ENCODE measurements around the gene ASB18. TPM values are rescaled to one million over a fixed set of nuclear protein-coding genes. Genes with fewer than 3 reads are reported as not detected.

The ASB18 gene
- total RNA-seq, 2 donors from 2014 or later = not detected

DNA sequence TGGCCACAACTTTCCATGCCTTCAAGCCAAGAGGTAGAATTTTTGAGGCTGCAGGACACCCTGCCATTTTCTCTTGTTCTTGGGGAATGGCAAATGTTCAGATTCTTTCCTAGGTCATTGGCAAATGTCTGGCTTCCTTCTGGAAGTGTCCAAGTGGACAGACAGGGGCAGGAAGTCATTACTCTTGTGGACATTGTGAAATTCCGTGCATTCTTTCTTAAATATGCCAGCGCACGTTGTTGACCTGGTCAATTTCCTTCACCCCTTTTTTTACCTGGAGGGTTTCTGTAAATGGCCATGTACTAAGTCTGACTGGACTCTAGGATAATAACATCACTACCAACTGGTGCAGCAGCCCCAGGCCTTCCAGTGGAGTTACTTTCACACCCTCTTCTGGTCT lies 13.9 kb downstream of the ASB18 start:
- no peaks in the 10 kb centered on the region for H3K9me3 Mint-ChIP-seq
- no peaks in the 10 kb centered on the region for H3K4me1 Mint-ChIP-seq (ENCODE audit: low read depth)
- no peak overlapping the region for H3K4me3 Mint-ChIP-seq
- peaks cover 20% of the 10 kb centered on the region for H3K27me3 Mint-ChIP-seq (ENCODE audit: low read depth)
- no peak for ATAC-seq (replicated peaks in 1 of 2)
- H3K27ac Mint-ChIP-seq = no peak overlapping the region
- no peak for DNase-seq
- no peaks in the 10 kb centered on the region for H3K36me3 Mint-ChIP-seq (ENCODE audit: insufficient read depth in 2 of 2)

DNA sequence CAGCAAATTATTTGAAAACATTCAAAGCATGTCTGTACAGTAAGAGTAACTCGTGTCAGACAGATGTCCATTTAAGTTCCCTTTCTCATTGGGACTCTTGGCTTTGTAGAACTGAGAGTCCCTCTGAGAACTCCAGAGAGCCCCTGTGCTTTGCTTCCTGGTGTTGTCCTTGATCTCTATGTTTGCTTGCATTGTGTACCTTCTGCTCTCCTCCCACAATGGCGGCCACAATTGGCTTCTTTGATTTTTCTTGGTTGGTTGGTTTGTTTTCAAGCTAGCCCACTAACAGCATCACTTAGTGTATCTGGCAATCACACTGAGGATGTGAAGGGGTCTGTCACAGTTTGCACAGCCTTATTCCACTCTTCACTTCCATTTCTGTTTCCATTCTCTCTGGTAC lies 15.1 kb downstream of the ASB18 start:
- Mint-ChIP-seq H3K9me3 (no peaks in the 10 kb centered on the region), H3K4me3 (no peak overlapping the region), H3K4me1 (ENCODE audit: low read depth) (no peaks in the 10 kb centered on the region), H3K27ac (no peak overlapping the region), H3K36me3 (ENCODE audit: insufficient read depth in 2 of 2) (no peaks in the 10 kb centered on the region), H3K27me3 (ENCODE audit: low read depth) (peaks cover 21% of the 10 kb centered on the region)
- DNase-seq = no peak
- no peak for ATAC-seq (replicated peaks in 1 of 2)

DNA sequence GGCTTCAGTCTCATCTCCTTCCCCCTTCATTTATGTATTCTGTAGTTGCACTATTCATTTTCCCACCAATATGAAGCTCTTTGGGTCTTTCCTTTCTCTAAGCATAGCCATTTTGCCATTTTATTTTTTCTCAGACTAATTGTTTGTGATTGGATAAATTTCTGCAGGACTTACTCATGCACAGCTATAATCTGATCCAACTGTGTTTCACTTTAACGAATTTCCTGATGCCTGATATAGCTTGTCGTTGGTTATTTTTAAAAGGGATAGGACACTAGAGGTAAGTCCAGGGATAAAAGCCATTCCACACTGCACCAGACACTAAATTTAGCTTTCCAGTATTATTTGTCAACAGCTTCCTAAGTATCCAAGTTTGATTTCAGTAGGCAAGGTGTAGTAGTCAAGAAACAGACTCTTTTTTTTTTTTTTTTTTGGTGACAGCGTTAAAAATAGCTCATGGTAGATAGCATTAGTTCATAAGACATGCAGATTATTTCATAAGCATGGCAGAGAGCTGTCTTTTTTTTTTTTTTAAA lies 17.4 kb downstream of the ASB18 start:
- no peaks in the 10 kb centered on the region for H3K36me3 Mint-ChIP-seq (ENCODE audit: insufficient read depth in 2 of 2)
- peaks cover 21% of the 10 kb centered on the region for H3K27me3 Mint-ChIP-seq (ENCODE audit: low read depth)
- no peak overlapping the region for H3K4me3 Mint-ChIP-seq

DNA sequence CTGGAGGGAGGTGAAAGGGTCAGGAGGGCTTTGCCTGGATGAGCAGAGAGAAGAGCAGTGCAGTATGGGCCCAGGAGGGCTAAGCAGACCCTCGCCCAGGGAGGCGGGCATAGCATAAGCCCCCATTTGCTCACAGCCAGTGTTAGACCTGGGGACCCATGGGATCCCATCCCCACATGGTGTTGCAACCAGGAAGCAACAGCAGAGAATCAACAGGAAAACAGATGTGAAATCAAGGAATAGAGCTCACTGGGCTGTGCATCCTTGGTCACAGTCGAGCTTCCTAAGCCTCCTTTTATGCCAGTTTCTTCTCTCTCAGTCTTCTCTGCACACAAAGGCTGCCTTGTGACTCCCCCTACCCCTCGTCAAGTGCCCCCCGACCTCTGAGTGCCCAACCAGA lies 19.9 kb downstream of the ASB18 start:
- Mint-ChIP-seq H3K4me1 (ENCODE audit: low read depth) (no peaks in the 10 kb centered on the region), H3K4me3 (no peak overlapping the region), H3K36me3 (ENCODE audit: insufficient read depth in 2 of 2) (no peaks in the 10 kb centered on the region), H3K9me3 (no peaks in the 10 kb centered on the region), H3K27me3 (ENCODE audit: low read depth) (peaks cover 18% of the 10 kb centered on the region), H3K27ac (no peak overlapping the region)
- DNase-seq (no peak), ATAC-seq (replicated peaks in 1 of 2) (no peak)

More for the DNA sequence above, 17.4 kb downstream of the ASB18 start:
- no peak for DNase-seq
- Mint-ChIP-seq H3K4me1 (ENCODE audit: low read depth) (no peaks in the 10 kb centered on the region), H3K9me3 (no peaks in the 10 kb centered on the region), H3K27ac (no peak overlapping the region)
- ATAC-seq (replicated peaks in 1 of 2) = no peak

DNA sequence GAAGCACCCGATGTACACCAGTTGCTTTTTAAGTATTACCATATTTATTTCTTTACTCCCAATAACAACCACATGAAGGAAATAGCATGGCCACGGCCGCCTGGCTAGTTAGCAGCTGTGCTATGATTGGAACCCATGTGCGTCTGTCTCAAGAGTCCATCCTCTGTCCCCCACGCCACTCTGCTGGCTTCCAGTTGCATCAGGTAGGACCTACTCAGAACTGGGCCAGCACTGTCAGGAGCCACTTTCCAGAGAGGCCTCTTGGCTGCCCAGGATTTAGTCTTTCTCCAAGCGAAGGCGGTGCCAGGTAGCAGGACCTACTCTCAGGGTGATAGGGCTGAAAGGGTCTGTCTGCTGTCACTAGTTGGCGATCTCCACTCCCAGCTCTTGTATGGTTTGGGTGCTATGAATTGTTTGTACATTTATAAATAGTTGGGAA lies 22.1 kb downstream of the ASB18 start:
- ATAC-seq (replicated peaks in 1 of 2) = no peak
- Mint-ChIP-seq H3K27me3 (ENCODE audit: low read depth) (peaks cover 18% of the 10 kb centered on the region), H3K27ac (no peak overlapping the region), H3K9me3 (no peaks in the 10 kb centered on the region), H3K36me3 (ENCODE audit: insufficient read depth in 2 of 2) (peaks cover 0 to 2% of the 10 kb centered on the region in 2 donors), H3K4me3 (no peak overlapping the region), H3K4me1 (ENCODE audit: low read depth) (no peaks in the 10 kb centered on the region)
- DNase-seq = no peak

DNA sequence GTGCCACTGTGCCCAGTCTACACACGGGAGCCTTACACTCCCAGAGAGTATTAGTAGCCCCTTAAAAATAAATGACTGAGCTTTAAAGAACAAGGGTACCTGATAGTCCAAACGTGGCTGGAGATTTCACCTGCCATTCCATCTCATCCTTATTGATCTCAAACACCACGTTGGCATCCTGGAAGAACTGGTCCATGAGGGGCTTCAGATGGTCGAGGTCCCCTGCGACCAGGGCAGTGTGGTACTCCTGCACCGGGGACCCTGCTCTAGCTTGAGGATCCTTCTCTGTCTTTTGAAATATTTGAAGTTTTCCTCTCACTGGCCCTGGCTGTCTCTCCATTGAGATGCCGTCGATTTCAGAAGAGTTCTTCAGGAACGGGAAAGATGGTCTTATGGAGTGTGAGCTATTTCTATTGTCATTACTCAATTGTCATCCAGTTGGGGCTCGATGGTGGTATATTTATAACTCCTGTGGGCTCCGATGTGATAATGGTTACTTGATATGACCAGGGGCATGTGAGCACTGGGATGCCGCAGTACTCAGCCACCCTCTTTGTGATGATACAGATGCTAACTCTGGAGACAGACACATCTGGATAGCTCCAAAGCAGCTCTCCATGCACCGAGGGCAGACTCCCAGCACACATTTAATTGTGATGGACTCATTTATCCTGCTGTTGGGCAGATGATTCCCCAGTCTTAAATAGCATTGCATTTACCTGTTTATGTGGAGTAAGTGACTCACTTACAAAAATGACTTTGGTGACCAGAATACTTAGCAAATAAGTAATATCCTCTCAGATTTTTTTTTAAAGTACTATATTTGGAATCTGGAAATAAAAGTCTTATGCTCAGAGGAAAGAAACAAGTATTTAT lies 22.8 kb downstream of the ASB18 start:
- no peak overlapping the region for H3K27ac Mint-ChIP-seq
- H3K36me3 Mint-ChIP-seq (ENCODE audit: insufficient read depth in 2 of 2) = peaks cover 0 to 2% of the 10 kb centered on the region in 2 donors
- no peak overlapping the region for H3K4me3 Mint-ChIP-seq
- H3K27me3 Mint-ChIP-seq (ENCODE audit: low read depth) = peaks cover 22% of the 10 kb centered on the region
- H3K4me1 Mint-ChIP-seq (ENCODE audit: low read depth) = peaks cover 4% of the 10 kb centered on the region
- ATAC-seq (replicated peaks in 1 of 2) = no peak
- H3K9me3 Mint-ChIP-seq = no peaks in the 10 kb centered on the region
- no peak for DNase-seq

DNA sequence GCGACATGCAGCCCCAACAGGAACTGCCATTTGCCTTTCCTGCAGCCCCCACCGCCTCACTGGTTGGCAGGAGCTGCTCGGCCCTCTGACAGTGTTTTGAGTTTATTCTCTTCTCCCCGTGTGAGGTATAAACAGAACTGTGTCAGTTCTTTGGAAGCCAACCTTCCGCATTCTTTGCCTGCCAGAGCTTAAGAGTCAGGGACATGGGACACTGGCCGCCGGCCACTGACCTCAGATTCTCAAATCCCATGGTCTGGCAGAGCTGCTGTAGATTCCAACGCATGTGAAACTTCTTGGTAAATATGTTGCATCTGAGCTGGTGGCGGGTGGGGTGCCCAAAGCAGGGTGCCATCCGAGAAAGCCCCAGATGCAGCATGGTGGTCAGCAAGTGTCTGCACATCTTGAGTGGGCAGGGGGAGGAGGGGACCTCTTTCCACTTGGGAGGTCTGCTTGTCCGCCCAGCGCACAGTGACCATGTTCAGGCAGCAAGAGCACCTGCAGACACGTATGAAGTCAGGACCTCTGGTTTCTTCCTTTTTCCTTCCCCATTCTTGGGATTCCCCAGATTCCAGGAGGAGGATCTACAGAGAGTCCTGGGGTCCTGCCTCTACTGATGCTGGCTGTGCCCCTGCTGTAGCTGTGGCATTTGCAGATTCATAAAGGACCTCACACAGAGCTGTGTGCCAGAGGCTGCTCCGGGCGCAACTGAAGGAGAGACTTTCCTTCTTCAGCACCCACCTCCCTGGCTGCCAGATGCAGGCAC lies 23.8 kb downstream of the ASB18 start:
- Mint-ChIP-seq H3K4me1 (ENCODE audit: low read depth) (peaks cover 5% of the 10 kb centered on the region), H3K27ac (no peak overlapping the region), H3K36me3 (ENCODE audit: insufficient read depth in 2 of 2) (peaks cover 0 to 5% of the 10 kb centered on the region in 2 donors), H3K4me3 (no peak overlapping the region), H3K27me3 (ENCODE audit: low read depth) (peaks cover 28% of the 10 kb centered on the region), H3K9me3 (no peaks in the 10 kb centered on the region)
- ATAC-seq (replicated peaks in 1 of 2) (no peak), DNase-seq (no peak)

DNA sequence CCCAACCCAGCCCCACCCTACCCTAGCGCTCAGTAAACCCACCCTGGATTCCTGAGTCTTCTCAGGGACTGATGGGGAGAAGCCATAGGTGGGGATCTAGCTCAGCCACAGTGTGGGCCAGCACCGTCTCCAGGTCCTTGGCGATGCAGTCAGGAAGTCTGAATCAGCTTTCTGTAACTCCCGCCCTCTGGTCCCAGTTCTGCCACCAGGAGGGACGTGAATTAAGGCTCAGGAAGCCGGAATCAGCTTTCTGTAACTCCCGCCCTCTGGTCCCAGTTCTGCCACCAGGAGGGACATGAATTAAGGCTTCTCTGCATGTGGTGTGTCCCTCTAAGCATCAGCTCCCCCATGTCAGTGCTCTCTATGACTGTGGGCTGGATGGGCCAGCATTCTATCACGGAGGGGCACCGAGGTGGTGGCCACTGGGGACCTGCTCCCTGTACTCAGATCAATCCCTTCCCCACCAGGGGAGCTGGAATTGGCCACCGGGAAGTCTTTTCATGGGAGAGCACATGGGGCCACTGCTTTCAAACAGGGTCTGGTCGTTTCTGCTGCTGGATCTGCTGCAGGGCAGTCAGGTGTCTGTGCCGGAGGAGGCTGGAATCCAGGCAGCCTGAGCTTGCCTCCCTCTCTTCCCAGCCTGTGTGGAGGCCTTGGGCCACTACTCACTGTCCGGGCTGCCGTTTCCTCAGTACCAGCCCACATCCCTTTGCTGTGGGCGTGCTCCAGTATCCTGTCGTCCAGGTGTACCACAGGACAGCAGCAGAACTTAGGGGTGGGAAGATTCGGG lies 24.7 kb downstream of the ASB18 start:
- Mint-ChIP-seq H3K27me3 (ENCODE audit: low read depth) (peaks cover 33% of the 10 kb centered on the region), H3K36me3 (ENCODE audit: insufficient read depth in 2 of 2) (peaks cover 0 to 5% of the 10 kb centered on the region in 2 donors), H3K9me3 (no peaks in the 10 kb centered on the region), H3K27ac (no peak overlapping the region), H3K4me1 (ENCODE audit: low read depth) (peaks cover 5% of the 10 kb centered on the region), H3K4me3 (no peak overlapping the region)
- ATAC-seq (replicated peaks in 1 of 2) (no peak), DNase-seq (no peak)

DNA sequence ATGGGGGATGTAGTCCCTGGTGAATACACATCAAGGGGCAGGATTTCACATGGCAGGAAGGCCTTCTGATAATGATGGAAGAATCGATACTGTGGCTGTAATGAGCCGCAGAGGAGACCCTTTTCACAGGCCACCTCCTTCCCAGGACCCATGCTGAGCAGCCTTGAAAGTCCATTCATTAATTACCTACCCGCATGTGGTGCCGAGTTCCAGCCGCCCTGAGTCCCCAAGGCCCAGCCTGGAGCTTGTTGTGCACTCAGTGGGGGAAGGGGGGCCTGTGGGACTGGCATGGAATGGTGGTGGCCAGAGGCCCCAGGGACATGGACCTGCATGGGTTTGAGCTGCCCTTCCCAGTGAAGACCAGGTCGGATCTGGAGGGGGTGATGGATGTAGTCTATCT lies 25.5 kb downstream of the ASB18 start:
- Mint-ChIP-seq H3K9me3 (no peaks in the 10 kb centered on the region), H3K4me1 (ENCODE audit: low read depth) (peaks cover 5% of the 10 kb centered on the region), H3K27me3 (ENCODE audit: low read depth) (peaks cover 36% of the 10 kb centered on the region), H3K36me3 (ENCODE audit: insufficient read depth in 2 of 2) (peaks cover 1 to 7% of the 10 kb centered on the region in 2 donors), H3K27ac (no peak overlapping the region), H3K4me3 (no peak overlapping the region)
- DNase-seq (no peak), ATAC-seq (replicated peaks in 1 of 2) (no peak)

DNA sequence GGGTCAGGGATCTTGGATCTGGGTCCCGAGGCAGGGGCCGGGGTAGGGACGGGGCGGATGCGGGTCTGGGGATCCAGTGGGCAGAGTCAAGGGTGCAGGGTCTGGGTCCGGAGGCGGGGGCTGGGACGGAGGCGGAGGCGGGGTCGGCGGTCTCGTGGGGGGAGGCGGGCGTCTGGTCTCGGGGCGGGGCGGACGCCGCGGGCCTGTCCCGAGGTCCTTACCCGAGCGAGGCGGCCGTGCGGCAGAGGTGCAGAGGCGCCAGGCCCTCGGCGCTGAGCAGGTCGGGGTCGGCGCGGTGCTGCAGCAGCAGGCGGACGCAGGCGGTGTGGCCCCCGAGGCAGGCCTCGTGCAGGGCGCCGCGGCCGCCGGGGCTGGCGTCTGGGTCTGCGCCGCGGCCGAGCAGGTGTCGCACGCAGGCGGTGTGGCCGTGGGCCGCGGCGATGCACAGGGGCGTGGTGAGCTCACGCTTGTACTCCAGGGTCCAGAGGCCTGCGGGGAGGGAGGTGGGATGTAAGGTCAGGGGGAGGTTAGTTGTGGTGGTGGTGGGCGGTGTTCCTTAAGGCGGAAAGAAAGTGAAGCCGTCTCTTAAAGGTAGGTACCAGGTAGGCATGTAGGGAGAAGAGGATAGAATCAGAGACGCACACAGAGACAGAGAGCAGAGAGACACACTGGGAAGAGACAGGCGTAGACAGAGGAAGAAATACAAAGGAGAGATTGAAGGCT lies 26.6 kb downstream of the ASB18 start:
- peaks cover 36% of the 10 kb centered on the region for H3K27me3 Mint-ChIP-seq (ENCODE audit: low read depth)
- no peak for ATAC-seq (replicated peaks in 1 of 2)
- H3K27ac Mint-ChIP-seq = no peak overlapping the region
- H3K9me3 Mint-ChIP-seq = no peaks in the 10 kb centered on the region
- DNase-seq = no peak
- H3K4me3 Mint-ChIP-seq = no peak overlapping the region
- peaks cover 1 to 7% of the 10 kb centered on the region in 2 donors for H3K36me3 Mint-ChIP-seq (ENCODE audit: insufficient read depth in 2 of 2)
- H3K4me1 Mint-ChIP-seq (ENCODE audit: low read depth) = peaks cover 5% of the 10 kb centered on the region

DNA sequence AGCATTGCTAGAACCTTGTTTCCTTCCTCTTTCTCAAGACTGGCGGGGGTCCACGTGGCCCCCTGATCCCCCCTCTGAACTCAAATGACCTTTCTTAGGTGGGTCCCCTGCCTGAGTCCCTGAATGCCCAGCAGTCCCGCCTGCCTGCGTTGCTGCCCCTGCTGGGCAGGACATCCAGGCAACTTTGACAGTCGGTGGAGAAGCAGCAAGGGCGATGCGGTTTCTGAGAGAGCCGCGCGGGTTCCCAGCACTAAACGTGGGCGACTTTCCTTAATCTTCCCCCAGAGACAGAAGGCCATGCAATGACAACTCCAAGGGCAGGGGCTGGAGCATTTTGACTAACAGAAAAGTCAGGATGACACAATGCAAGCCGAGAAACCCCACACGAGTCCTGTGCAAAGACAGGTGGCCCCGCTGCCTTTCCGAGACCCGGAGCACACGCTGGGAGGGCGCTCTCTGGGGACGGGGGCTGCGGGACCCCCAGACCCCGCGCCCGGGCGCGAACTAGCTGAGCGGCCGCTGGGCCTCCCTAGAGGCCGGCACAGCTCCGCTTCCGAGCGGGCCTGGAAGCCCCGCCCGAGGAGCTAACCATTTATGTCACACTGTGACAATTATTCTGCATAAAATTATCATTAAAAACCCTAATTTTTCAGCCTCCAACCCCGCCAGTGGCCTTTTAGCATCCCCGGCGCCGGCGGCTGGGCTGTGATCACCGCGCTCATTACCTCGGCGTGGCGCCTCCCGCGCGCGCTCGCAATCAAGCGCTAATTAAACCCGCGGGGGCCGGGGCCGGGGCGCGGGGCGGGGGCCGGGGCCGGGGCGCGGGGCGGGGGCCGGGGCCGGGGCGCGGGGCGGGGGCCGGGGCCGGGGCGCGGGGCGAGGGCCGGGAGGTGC lies 27.4 kb downstream of the ASB18 start:
- Mint-ChIP-seq H3K9me3 (peaks cover 0 to 2% of the 10 kb centered on the region in 2 donors), H3K36me3 (ENCODE audit: insufficient read depth in 2 of 2) (peaks cover 3 to 7% of the 10 kb centered on the region in 2 donors), H3K4me1 (ENCODE audit: low read depth) (peaks cover 5% of the 10 kb centered on the region), H3K4me3 (peak overlapping the region in 1 of 2 donors; percentile 43), H3K27ac (no peak overlapping the region), H3K27me3 (ENCODE audit: low read depth) (peaks cover 36% of the 10 kb centered on the region)
- DNase-seq = no peak
- ATAC-seq (replicated peaks in 1 of 2) = no peak
